H1 (cell line): ENCODE measurements around the gene CBY2. TPM values are rescaled to one million over a fixed set of nuclear protein-coding genes. Genes with fewer than 3 reads are reported as not detected.

Experiments used
- CTCF ChIA-PET: fragments of 300-600 bp; sonication (Branson Sonifier 250); formaldehyde crosslinking; loops from one replicate; lab custom pipeline; 2021; ENCODE audit not compliant: partially characterized antibody; lab: Charles Lee
- POLR2A ChIA-PET: fragments of 300-600 bp; sonication (Branson Sonifier 250); formaldehyde crosslinking; loops from one replicate; lab custom pipeline; 2021; ENCODE audit warnings: inconsistent platforms; ENCODE audit not compliant: partially characterized antibody; lab: Charles Lee
- DNase-seq, 2 experiments: peaks; one replicate each; pipeline versions ENCODE4 v3.0.0 to v3.0.0-alpha.2; 2010 to 2022; ENCODE audit warnings: low spot score in 2 of 2, low read depth in 1 of 2, mixed read lengths in 1 of 2
- FAIRE-seq: peaks from 2 replicates; lab custom pipeline; 2011; peaks lifted over from hg19 to GRCh38; lab: Jason Lieb, UNC
- H2AFZ ChIP-seq: 2 replicates; pipeline ENCODE4 v1.8.1; 2012; ENCODE audit warnings: low read length, inconsistent platforms
- H2AK5ac ChIP-seq: 2 replicates; pipeline ENCODE4 v1.6.1; 2013; ENCODE audit warnings: low read depth, low read length
- H2BK120ac ChIP-seq: replicated peaks from 2 replicates; pipeline ENCODE3; 2013; ENCODE audit warnings: low read depth, low read length, inconsistent platforms
- H2BK12ac ChIP-seq: 2 replicates; pipeline ENCODE4 v1.6.1; 2013; ENCODE audit warnings: low read depth, low read length
- H2BK15ac ChIP-seq: 2 replicates; pipeline ENCODE4 v1.6.1; 2013; ENCODE audit warnings: low read length
- H2BK20ac ChIP-seq: 2 replicates; pipeline ENCODE4 v1.6.1; 2013; ENCODE audit warnings: low read length
- H2BK5ac ChIP-seq: 2 replicates; pipeline ENCODE4 v1.6.1; 2013; ENCODE audit warnings: low read depth, low read length
- H3K14ac ChIP-seq: 2 replicates; pipeline ENCODE4 v1.6.1; 2013; ENCODE audit warnings: inconsistent platforms; ENCODE audit not compliant: insufficient read length
- H3K18ac ChIP-seq: 2 replicates; pipeline ENCODE4 v1.6.1; 2013; ENCODE audit warnings: low read length; ENCODE audit errors: extremely low read depth
- H3K23ac ChIP-seq: 2 replicates; pipeline ENCODE4 v1.6.1; 2013; ENCODE audit warnings: inconsistent platforms; ENCODE audit not compliant: insufficient read length
- H3K23me2 ChIP-seq: 2 replicates; pipeline ENCODE4 v1.6.1; 2013; ENCODE audit warnings: low read depth, low read length
- H3K27ac ChIP-seq: 2 replicates; pipeline ENCODE4 v1.6.1; 2011; ENCODE audit warnings: low read depth, low read length, inconsistent platforms
- H3K27me3 ChIP-seq, 4 experiments: replicated peaks in 1 of 4; 1 replicate in 1 of 4; 2 replicates in 3 of 4; pipeline versions ENCODE4 v1.6.1 to v1.8.1; 2011 to 2013; ENCODE audit warnings: low read length in 3 of 4, mild to moderate bottlenecking in 3 of 4, inconsistent platforms in 2 of 4, mixed read lengths in 2 of 4, moderate library complexity in 1 of 4; ENCODE audit not compliant: control insufficient read depth in 3 of 4, insufficient read depth in 3 of 4; ENCODE audit errors: extremely low read depth in 1 of 4
- H3K36me3 ChIP-seq, 4 experiments: 2 replicates each; pipeline versions ENCODE4 v1.6.1 to v1.8.1; 2011 to 2013; ENCODE audit warnings: mild to moderate bottlenecking in 4 of 4, low read length in 3 of 4, moderate library complexity in 2 of 4, control low read depth in 1 of 4, inconsistent platforms in 1 of 4; ENCODE audit not compliant: insufficient read depth in 4 of 4, control insufficient read depth in 2 of 4
- H3K4ac ChIP-seq: replicated peaks from 2 replicates; pipeline ENCODE3; 2013; ENCODE audit warnings: low read length, low read depth, mixed read lengths, inconsistent platforms; ENCODE audit not compliant: insufficient read length
- H3K4me1 ChIP-seq, 4 experiments: replicated peaks in 1 of 4; 1 replicate in 1 of 4; 2 replicates in 3 of 4; pipeline versions ENCODE4 v1.6.1 to v1.8.1; 2011 to 2013; ENCODE audit warnings: low read length in 3 of 4, inconsistent platforms in 2 of 4, mixed read lengths in 1 of 4; ENCODE audit not compliant: insufficient read depth in 4 of 4, control insufficient read depth in 3 of 4
- H3K4me2 ChIP-seq, 2 experiments: 2 replicates each; pipeline versions ENCODE4 v1.6.1 to v1.8.1; 2011 to 2013; ENCODE audit warnings: low read depth in 2 of 2, low read length in 2 of 2, control low read depth in 1 of 2, inconsistent platforms in 1 of 2, mild to moderate bottlenecking in 1 of 2; ENCODE audit not compliant: insufficient read depth in 1 of 2
- H3K4me3 ChIP-seq, 4 experiments: fragments of 200-600, 300-600 bp in 1 of 4; sonication (generic), shearing (Covaris generic), sonication (Bioruptor Twin) in 1 of 4; 2 replicates each; pipeline versions ENCODE4 v1.5.1 to v1.8.1; 2011 to 2016; ENCODE audit warnings: low read length in 4 of 4, low read depth in 3 of 4, control low read depth in 2 of 4, inconsistent platforms in 2 of 4, mild to moderate bottlenecking in 2 of 4, mixed read lengths in 1 of 4, moderate library complexity in 1 of 4; ENCODE audit not compliant: insufficient read depth in 2 of 4; ENCODE audit errors: extremely low read depth in 1 of 4
- H3K56ac ChIP-seq: replicated peaks from 2 replicates; pipeline ENCODE3; 2013; ENCODE audit warnings: low read depth, mild to moderate bottlenecking, mixed read lengths, low read length, inconsistent platforms; ENCODE audit not compliant: insufficient read length
- H3K79me1 ChIP-seq: 2 replicates; pipeline ENCODE4 v1.6.1; 2013; ENCODE audit warnings: low read depth, low read length, control low read depth
- H3K79me2 ChIP-seq, 2 experiments: 2 replicates each; pipeline versions ENCODE4 v1.6.1 to v1.8.1; 2012 to 2013; ENCODE audit warnings: low read length in 2 of 2, mild to moderate bottlenecking in 2 of 2, inconsistent platforms in 1 of 2; ENCODE audit not compliant: insufficient read depth in 2 of 2, control insufficient read depth in 1 of 2
- H3K9ac ChIP-seq, 4 experiments: replicated peaks in 1 of 4; 1 replicate in 1 of 4; 2 replicates in 3 of 4; pipeline versions ENCODE4 v1.6.1 to v1.8.1; 2011 to 2013; ENCODE audit warnings: low read depth in 3 of 4, low read length in 3 of 4, control low read depth in 2 of 4, mild to moderate bottlenecking in 2 of 4, moderate library complexity in 2 of 4, inconsistent platforms in 1 of 4; ENCODE audit errors: extremely low read depth in 1 of 4
- H3K9me3 ChIP-seq, 2 experiments: 2 replicates each; pipeline versions ENCODE4 v1.6.1 to v1.8.1; 2012 to 2013; ENCODE audit warnings: mild to moderate bottlenecking in 2 of 2, moderate library complexity in 2 of 2, control low read depth in 1 of 2, inconsistent platforms in 1 of 2, low read depth in 1 of 2, low read length in 1 of 2, mixed read lengths in 1 of 2; ENCODE audit not compliant: insufficient read depth in 2 of 2
- H4K20me1 ChIP-seq, 2 experiments: replicated peaks in 1 of 2; 2 replicates each; pipeline versions ENCODE3 to v1.8.1; 2011 to 2013; ENCODE audit warnings: inconsistent platforms in 2 of 2, low read length in 2 of 2, mild to moderate bottlenecking in 1 of 2; ENCODE audit not compliant: insufficient read depth in 2 of 2, control insufficient read depth in 1 of 2
- H4K5ac ChIP-seq: 2 replicates; pipeline ENCODE4 v1.6.1; 2013; ENCODE audit warnings: low read length, low read depth, mixed read lengths, inconsistent platforms; ENCODE audit not compliant: insufficient read length
- H4K8ac ChIP-seq: 2 replicates; pipeline ENCODE4 v1.8.0; 2013; ENCODE audit warnings: mild to moderate bottlenecking, moderate library complexity, low read length, inconsistent platforms; ENCODE audit not compliant: insufficient read depth; ENCODE audit errors: extremely low read depth
- H4K91ac ChIP-seq: replicated peaks from 2 replicates; pipeline ENCODE3; 2013; ENCODE audit warnings: low read length, mixed read lengths, inconsistent platforms; ENCODE audit not compliant: insufficient read length
- ASH2L ChIP-seq: fragments of 200-600, 300-600 bp; sonication (generic); IDR thresholded peaks from one replicate; pipeline ENCODE4 v1.7.1; 2017; ENCODE audit warnings: low read length
- CEBPB ChIP-seq: IDR thresholded peaks from 2 replicates; pipeline ENCODE4 v1.6.1; 2012; ENCODE audit warnings: low read depth, low read length
- CREB1 ChIP-seq: IDR thresholded peaks from 2 replicates; pipeline ENCODE4 v1.6.1; 2012; ENCODE audit warnings: inconsistent platforms
- CTBP2 ChIP-seq: IDR thresholded peaks from 2 replicates; pipeline ENCODE4 v1.7.0; 2011; ENCODE audit warnings: borderline replicate concordance, mild to moderate bottlenecking, moderate library complexity, mixed read lengths, low read length; ENCODE audit not compliant: insufficient read depth, insufficient read length
- EP300 ChIP-seq, 2 experiments: IDR thresholded peaks; 1 replicate in 1 of 2; 2 replicates in 1 of 2; pipeline ENCODE4 v1.6.1; 2011 to 2012; ENCODE audit warnings: low read depth in 2 of 2, low read length in 2 of 2, mild to moderate bottlenecking in 2 of 2, borderline replicate concordance in 1 of 2, inconsistent platforms in 1 of 2, moderate library complexity in 1 of 2
- GTF2F1 ChIP-seq: IDR thresholded peaks from 2 replicates; pipeline ENCODE4 v1.6.1; 2012; ENCODE audit warnings: low read depth, low read length, improper control_type of control experiment, borderline replicate concordance
- KDM4A ChIP-seq: IDR thresholded peaks from one replicate; pipeline ENCODE4 v1.7.1; 2012; ENCODE audit warnings: low read depth, mild to moderate bottlenecking, moderate library complexity, low read length, inconsistent platforms; ENCODE audit not compliant: severe bottlenecking
- PHF8 ChIP-seq: fragments of 200-600 bp; sonication (generic); conservative IDR thresholded peaks from 2 replicates; pipeline ENCODE4 v1.7.1; 2012; ENCODE audit warnings: low read depth, mild to moderate bottlenecking, inconsistent platforms, low read length, moderate library complexity
- RFX5 ChIP-seq: IDR thresholded peaks from 2 replicates; pipeline ENCODE4 v1.6.1; 2011; ENCODE audit warnings: low read depth, low read length, improper control_type of control experiment, borderline replicate concordance
- SP1 ChIP-seq: IDR thresholded peaks from 2 replicates; pipeline ENCODE4 v1.6.1; 2011; ENCODE audit warnings: low read depth, low read length
- SP2 ChIP-seq: IDR thresholded peaks from 2 replicates; pipeline ENCODE4 v1.6.1; 2012; ENCODE audit warnings: mild to moderate bottlenecking, low read length, inconsistent platforms
- SP4 ChIP-seq: IDR thresholded peaks from 2 replicates; pipeline ENCODE4 v1.6.1; 2012; ENCODE audit warnings: low read length, inconsistent platforms
- SRF ChIP-seq: IDR thresholded peaks from 2 replicates; pipeline ENCODE4 v1.6.1; 2011; ENCODE audit warnings: mild to moderate bottlenecking, low read depth, low read length, moderate library complexity
- SUZ12 ChIP-seq: fragments of 200-600 bp; sonication (generic); IDR thresholded peaks from 2 replicates; pipeline ENCODE4 v1.6.1; 2012; ENCODE audit warnings: mild to moderate bottlenecking, inconsistent platforms, low read length, moderate library complexity, mixed read lengths
- WGBS, 2 experiments: shearing (Covaris generic) in 1 of 2; methylation state at CpG; one replicate each; pipeline versions ENCODE4 v1.1.6 to v1.1.7; 2013 to 2015; ENCODE audit warnings: low lambda C conversion rate in 2 of 2, mixed read lengths in 2 of 2, inconsistent platforms in 1 of 2, low coverage in 1 of 2, missing lambda C conversion rate in 1 of 2; ENCODE audit not compliant: insufficient replicate concordance in 2 of 2, insufficient coverage in 1 of 2, insufficient read length in 1 of 2; ENCODE audit errors: extremely low coverage in 1 of 2, missing lambda C conversion rate in 1 of 2; 5-methylcytosine and 5-hydroxymethylcytosine counted together
- polyA plus RNA-seq, 7 experiments: library from polyadenylated mRNA; depleted of rRNA in 3 of 7; stranded (reverse) in 5 of 7; unstranded in 2 of 7; fragments of >200 nt in 5 of 7; fragments of 200-250 nt in 2 of 7; gene quantifications; 1 replicate in 5 of 7; 2 replicates in 1 of 7; 4 replicates in 1 of 7; pipeline versions ENCODE4 v1.2.1 to v1.2.3, GENCODE V29; 2011 to 2013; ENCODE audit warnings: missing spikeins in 2 of 7, mixed read lengths in 2 of 7
- total RNA-seq: library from RNA; stranded (reverse); fragmentation: NEBNext Ultra II Directional; extraction: Animal tissue kit (Norgen Biotek cat#: 25700); gene quantifications from 2 replicates; pipeline ENCODE4 v1.2.1, GENCODE V29; 2021
- TF ChIP-seq, protein P1 (sequence below): IDR thresholded peaks from 2 replicates; pipeline ENCODE4 v1.6.1; 2011; ENCODE audit warnings: low read depth, mild to moderate bottlenecking, low read length; ENCODE audit not compliant: insufficient read depth

CBY2 gene
- total and polyA plus RNA-seq, 2 of the 8 experiments (the other 6 are each of a cell fraction or from before 2014, with no cell fraction given): not detected

DNA sequence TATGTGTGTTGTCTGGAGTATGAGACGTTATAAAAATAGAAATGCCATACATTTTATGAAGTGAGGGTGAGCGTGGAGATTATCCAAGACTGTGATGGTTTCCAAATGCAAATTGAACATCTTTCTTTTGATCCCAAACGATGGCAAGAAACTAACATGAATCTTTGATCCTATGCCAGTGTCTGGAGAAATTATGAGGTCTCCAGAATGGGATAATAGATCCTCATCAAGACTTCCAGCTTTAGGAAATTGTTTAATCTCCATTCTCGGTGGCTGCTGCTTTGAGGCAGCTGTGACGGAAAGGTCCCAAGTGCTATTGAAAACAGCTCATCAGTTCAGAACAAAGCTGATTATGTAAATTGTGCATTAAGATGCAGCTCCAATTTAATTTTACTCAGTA, 30.8 kb downstream of the CBY2 start:
- no peak for FAIRE-seq
- CTCF ChIA-PET: interaction anchor here (0.8 to 16.5 kb wide), 11 partner anchors 11 to 277 kb away, joined by 3 to 170 read pairs (median 3); no protein-coding TSS in a partner anchor
- H3K27me3 ChIP-seq: peaks cover 0 to 2% (median 0%) of the 10 kb centered on the region in 4 experiments; a peak in 2 of 7 replicates
- TF ChIP-seq EP300 (IDR thresholded peaks at IDR 0.05; ENCODE audit: borderline replicate concordance in 1 of 2, low read depth in 2 of 2, low read length in 2 of 2) (no peak), ASH2L (no peak), SP2 (no peak), CREB1 (no peak), SP1 (no peak), GTF2F1 (no peak), PHF8 (no peak), CTBP2 (no peak), RFX5 (no peak), SRF (no peak), SP4 (no peak), KDM4A (no peak), SUZ12 (no peak), CEBPB (no peak)
- TF ChIP-seq, protein P1, sequence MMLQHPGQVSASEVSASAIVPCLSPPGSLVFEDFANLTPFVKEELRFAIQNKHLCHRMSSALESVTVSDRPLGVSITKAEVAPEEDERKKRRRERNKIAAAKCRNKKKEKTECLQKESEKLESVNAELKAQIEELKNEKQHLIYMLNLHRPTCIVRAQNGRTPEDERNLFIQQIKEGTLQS: no peak

More for the DNA sequence above, 30.8 kb downstream of the CBY2 start:
- H3K4me1 ChIP-seq: no peaks in the 10 kb centered on the region
- H3K79me2 ChIP-seq: no peaks in the 10 kb centered on the region
- no peak overlapping the region for H3K4ac ChIP-seq
- no peak overlapping the region for H3K23ac ChIP-seq
- no peak overlapping the region for H2BK12ac ChIP-seq
- no peak overlapping the region for H2AK5ac ChIP-seq
- H2BK15ac ChIP-seq: no peak overlapping the region
- no peak overlapping the region for H4K8ac ChIP-seq
- no peak overlapping the region for H3K4me2 ChIP-seq
- no peak overlapping the region for H2BK120ac ChIP-seq
- H3K9me3 ChIP-seq: no peaks in the 10 kb centered on the region
- no peaks in the 10 kb centered on the region for H3K36me3 ChIP-seq
- H3K27ac ChIP-seq: no peak overlapping the region
- H3K4me3 ChIP-seq: no peak overlapping the region
- H4K20me1 ChIP-seq: no peaks in the 10 kb centered on the region
- no peak overlapping the region for H3K18ac ChIP-seq
- no peak for DNase-seq
- no peak overlapping the region for H2BK5ac ChIP-seq
- no peak overlapping the region for H3K56ac ChIP-seq
- WGBS, 2 experiments: 64% methylated on average over 5 of the region's 5 CpGs; no CpG with 5 or more reads in 1 of the 2 experiments
- H3K9ac ChIP-seq: no peak overlapping the region
- H3K14ac ChIP-seq: no peak overlapping the region
- H2BK20ac ChIP-seq: no peak overlapping the region
- H3K79me1 ChIP-seq: no peaks in the 10 kb centered on the region
- H4K5ac ChIP-seq: no peak overlapping the region
- POLR2A ChIA-PET: interaction anchor here (1.1 kb wide), 1 partner anchor 10 kb away, joined by 3 read pairs; no protein-coding TSS in a partner anchor
- H4K91ac ChIP-seq: no peak overlapping the region
- H3K23me2 ChIP-seq: no peaks in the 10 kb centered on the region
- no peak overlapping the region for H2AFZ ChIP-seq
